ENCODE data around the gene RETN. TPM values are rescaled to one million over a fixed set of nuclear protein-coding genes. Genes with fewer than 3 reads are reported as not detected.

The RETN gene
- not detected in 2 replicates for total RNA-seq

GRCh38 chr19:7668842-7669241, at the start of gene RETN:
Gene RETN (plus strand): TSS chr19:7669049. CDS start chr19:7669327, 278 bp downstream.
- intact Hi-C loops (cut with micrococcal nuclease): no loop called here

DNA sequence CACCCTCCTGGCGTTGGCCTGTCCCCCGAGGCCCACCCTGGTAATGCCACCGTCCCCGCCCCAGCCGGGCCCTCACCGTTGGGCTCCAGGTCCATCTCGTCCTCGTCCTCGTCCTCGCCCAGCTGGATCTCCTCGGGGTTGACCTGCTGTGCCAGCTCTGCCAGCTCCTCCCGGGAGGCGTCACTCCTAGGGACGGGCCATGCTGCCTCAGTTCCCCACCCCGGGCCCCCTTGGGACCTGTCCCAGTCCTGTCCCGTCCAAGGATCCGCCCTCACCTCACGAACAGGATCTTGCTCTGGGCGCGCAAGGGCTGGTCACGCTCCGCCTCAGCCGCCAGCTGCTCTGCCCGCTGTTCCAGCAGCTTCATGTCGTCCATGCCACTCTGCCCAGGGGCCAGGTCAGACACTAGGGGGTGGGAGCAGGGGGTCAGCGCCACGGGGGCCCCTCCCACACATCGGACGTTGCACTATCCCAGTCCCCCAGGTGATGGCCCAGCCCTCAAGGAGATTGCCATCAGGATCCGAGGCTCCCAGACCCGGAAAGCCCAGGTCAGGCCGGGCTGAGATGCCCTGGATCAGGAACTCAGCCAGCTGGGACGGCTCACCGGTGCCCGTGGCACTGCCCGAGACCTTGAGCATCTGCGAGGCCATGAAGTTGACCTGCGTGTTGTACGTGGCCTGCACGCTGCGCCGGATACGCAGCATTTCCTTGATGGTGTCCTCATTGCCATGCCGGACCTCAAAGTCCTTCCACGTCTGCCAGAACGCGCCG, 49.0 kb upstream of the RETN start:
- intact Hi-C loops (cut with micrococcal nuclease): no loop called here

DNA sequence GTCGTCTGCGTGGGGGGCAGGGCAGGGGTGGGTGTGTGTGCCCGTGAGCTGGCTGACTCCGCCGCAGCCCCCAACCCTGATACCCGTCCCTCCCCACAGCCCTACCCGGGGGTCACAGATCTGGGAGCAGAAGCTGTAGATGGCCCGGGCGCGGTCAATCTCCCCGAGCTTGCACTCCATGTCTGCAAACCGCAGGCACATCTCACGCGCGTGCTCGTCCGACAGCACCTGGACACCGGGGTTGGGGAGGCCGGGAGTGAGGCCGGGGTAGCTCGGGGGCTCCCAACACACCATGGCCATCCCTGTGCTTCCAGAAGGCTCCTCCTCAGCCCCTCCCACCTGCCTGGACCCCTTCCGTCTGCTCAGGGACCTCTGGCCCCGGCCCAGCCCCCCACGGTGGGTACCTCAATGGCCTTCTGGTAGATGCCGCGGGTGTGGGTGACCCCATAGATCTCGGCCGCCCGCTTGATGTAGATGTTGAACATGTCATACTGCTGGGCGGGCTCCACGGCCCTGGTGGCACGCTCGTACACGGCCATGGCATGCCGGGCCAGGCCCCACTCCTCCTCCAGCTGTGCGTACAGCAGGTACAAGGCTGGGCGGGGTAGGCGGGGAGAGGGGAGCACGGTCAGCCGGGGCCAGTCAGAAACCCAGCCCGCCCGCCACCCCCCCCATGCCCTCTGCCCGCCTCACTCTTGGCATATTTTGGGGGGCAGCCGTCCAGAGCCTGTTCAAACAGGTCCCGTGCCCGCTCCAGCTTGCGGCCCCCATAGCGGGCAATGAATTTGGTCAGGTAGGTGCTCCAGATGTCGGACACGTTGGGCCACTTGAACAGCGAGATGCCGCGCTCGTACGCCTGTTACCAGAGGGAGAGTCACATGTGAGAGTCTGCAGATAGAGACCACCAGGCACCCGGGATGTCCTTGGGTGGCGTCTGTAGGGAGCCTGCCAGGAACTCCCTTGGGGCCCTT, 48.1 kb upstream of the RETN start:
- intact Hi-C loops (cut with micrococcal nuclease): no loop called here

DNA sequence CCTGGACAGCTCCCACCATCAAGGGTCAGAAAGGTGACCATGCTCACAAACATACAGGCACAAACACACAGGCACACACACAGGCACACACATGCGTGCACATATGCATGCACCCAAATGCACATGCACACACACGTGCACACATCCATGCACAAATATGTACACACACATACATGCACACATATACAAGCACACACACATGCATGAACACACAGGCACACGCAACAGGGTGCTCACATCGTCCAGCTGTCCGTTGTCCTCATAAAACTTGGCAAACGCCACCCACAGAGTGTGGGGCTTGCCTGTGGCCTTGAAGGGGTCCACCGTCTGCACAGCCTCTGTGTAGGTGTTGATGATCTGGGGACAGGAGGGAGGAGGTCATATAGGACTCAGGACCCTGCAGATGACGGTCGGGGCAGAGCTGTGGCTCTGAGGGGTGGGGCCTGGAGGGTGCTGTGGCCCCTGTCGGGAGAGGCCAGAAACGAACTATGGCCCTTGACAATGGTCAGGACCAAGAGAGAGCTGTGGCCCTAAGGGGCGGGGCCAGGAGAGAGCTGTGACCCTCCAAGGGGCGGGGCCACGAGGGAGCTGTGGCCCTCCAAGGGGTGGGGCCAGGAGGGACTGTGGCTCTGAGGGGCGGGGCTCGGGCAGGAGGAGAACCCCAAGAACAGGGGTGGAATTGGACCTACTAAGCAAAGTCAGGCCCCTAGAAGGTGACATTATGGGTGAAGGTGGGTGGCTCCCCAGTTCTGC, 45.7 kb upstream of the RETN start:
- intact Hi-C loops (cut with micrococcal nuclease): no loop called here

DNA sequence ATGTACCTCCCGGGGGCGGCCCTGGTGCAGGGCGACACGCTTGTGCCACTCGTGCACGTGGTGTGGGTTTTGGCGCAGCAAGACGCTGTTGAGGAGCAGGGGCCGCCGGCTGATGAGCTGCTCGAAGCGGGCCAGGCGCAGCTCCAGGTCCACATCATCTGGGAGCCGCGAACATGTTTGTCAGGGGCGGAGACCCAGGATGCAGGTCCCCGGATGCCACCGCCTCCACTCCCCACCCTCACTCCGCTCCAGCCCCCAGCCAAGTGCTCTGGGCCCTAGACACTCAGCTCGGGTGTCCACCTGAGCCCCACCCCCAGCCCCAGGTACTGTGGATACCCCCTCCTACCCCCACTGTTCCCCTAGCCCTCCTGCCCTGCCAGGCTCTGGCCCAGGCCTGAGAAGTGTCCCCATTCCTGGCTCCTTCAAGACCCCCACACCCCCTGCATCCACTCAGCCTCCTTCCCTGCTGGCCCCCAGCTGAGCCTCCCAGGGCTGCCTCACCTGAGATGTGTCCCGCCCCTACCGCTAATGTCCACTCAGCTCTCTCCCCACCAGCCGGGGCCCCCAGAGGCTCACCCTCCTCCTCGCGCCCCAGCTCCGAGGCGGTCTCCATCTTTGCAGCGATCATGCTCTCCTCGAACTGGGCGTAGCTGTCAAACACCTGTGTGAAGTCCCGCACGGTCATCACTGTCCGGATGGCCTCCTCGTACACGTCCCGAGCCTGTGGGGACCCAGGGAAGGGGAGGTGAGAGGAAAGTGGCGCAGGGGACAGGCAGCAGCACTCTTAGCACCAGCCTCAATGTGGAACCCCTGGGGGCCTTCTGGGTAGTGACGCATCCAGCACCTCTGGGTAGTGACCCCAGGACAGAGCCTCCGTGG, 44.9 kb upstream of the RETN start:
- intact Hi-C loops (cut with micrococcal nuclease): no loop called here

DNA sequence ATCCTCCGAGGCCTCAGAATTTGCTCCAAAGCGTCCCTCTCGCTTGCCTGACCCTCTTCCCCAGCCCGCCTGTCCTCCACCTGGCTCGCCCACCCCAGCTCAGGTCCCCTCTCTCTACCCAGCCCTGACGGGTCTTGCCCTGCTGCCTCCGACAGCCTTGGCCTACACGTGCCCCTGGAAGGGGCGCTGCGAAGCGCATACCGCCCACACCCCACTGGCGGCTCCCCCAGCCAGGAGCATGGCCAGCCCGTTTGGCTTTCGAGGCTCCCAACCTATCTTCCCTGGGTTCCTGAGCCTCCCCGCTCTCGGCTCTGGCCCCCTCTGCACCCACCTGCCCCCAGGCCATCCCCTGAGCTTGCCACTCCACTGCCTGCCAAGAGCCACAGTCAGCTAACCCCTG, 44.0 kb upstream of the RETN start:
- intact Hi-C loops (cut with micrococcal nuclease): no loop called here

DNA sequence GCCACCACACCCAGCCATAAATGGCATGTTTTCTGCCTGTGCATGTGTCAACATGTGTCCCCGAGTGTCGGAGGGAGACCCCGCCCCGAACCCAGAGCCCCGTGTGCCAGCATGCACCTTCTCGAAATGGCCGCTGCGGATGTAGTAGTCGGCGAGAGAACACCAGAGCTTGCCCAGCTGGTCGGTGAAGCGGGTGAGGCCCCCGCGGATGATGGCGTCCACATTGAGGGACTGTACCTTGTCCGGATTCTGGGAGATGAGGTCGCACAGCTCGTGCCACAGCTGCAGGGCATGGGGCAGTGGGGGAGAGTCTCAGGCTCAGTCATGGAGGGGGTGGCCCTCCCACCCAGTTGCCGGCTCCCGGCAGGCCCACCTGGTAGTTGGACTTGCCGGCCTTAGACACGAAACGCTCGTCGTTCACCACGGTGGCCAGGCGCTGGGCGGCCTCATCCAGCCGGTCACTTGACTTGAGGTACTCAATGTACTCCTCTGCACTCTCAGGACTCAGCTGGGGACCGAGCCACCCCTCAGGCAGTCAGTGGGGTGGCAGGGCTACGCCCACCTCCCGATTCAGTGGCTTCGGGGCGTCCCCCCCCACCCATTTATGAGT, 43.0 kb upstream of the RETN start:
- intact Hi-C loops (cut with micrococcal nuclease): no loop called here

DNA sequence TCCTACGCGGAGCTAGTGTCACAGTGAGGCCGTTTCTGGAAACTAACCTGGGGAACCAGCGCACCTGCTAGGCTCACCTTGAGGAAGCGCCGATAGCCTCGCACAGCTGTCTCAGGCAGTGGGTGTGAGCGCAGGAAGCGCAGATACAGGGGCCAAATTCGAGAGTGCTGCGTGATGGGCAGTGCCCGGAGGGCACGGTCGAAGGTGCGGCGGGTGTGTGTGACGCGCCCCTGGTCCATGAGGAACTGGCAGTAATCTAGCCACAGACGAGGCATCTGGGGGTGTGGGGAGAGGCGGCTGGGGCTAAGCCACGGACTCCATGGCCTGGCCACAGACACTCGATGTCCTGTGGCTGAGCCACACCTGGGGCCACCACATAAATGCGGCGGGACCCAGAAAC, 41.7 kb upstream of the RETN start:
- intact Hi-C loops (cut with micrococcal nuclease): no loop called here

- intact Hi-C loops (cut with micrococcal nuclease): loop anchor here (1.0 to 2.0 kb wide), 9 partner anchors 9 to 315 kb away; partner anchors contain the start of genes MAP2K7, MCOLN1, PNPLA6 and STXBP2
These were observed 40.1 kb upstream of the RETN start for GRCh38 chr19:7628589-7629311.

DNA sequence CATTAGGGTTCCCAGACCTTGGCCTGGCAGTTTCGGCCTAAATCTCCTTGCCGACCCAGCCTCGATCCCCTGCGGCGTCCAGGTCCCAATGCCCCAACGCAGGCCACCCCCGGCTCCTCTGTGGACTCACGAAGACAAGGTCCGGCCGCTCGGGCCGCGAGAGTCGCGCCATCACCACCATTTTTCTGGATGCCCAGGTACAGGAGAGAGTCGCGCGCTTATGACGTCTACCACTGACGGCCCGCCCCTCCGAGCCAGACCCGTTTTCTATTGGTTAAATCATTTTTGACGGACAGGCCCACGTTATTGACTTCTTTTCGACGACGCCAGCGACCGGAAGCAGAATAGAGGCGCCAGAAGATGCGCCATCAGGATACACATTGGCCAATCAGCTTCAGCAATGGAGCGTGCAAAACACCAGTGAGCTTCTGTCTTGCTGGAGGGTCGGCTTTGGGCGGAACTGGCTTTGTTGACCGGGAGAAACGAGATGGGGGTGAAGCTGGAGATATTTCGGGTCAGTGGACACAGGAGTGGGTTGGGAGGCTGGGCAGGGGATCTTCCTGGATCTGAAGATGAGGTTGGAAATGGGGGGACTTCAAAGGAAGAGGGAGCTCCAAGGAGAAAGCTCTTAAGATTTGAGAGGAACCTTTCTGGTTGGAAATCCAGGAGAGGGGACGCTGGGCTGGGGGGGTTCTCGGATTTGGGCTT, 39.3 kb upstream of the RETN start, which contains the start of the genes PET100 and XAB2:
PET100 (plus strand) TSS at position 447 of the 708 bp plus-strand sequence; CDS start at position 488, 41 bp downstream.
XAB2 (minus strand) TSS at position 199 of the 708 bp plus-strand sequence; CDS start at position 181, 18 bp downstream.
- intact Hi-C loops (cut with micrococcal nuclease): loop anchor here (1.0 to 2.0 kb wide), 9 partner anchors 8 to 314 kb away; partner anchors contain the start of genes MAP2K7, MCOLN1, PNPLA6 and STXBP2

GRCh38 chr19:7631577-7631976, 37.3 kb upstream of the RETN start:
- intact Hi-C loops (cut with micrococcal nuclease): no loop called here

- intact Hi-C loops (cut with micrococcal nuclease): no loop called here
These were observed 36.3 kb upstream of the RETN start for GRCh38 chr19:7632340-7633203.

- intact Hi-C loops (cut with micrococcal nuclease): no loop called here
These were observed 35.2 kb upstream of the RETN start, which contains the start of gene PCP2 for GRCh38 chr19:7633698-7634097. Gene PCP2 (minus strand): TSS chr19:7633719. CDS start chr19:7633457, 262 bp downstream.

DNA sequence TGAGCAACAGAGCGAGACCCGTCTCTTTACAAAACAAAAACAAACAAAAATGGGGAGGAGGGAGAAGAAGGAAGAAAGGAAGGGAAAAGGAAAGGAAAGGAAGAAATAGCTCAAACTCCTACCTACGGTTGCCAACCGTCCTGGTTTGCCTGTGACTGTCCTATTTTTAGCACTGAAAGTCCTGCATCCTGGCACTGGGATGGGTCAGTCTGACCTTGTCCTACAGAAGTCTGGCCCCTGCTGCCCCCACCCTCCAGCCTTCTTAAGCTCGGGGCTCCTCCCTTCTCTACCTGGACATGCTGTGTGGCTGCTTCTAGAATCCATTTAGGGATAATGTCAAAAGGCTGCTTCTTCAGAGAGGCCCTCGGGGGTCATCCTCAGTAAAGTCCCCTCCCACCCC, 33.2 kb upstream of the RETN start:
- intact Hi-C loops (cut with micrococcal nuclease): no loop called here

DNA sequence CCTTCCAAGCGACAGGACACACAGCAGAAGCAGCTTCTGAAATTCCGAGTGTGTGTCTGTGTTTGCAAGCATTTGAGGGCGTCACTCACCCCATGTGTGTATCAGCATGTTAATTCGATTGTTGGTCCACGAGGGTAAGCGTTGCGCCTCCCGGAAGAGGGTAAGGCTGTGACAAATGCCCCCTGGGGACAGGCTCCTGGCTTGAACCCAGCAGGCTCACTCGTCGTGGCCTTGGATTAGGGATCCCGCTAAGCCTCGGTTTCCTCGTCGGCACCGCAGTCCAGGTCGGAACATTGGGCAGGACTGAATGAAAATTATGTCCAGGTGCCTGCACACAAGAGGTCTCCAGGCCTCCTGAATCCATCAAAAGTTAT, 32.5 kb upstream of the RETN start:
- intact Hi-C loops (cut with micrococcal nuclease): no loop called here

- intact Hi-C loops (cut with micrococcal nuclease): loop anchor here (1.0 kb wide), 3 partner anchors 8 to 192 kb away; partner anchors contain the start of genes PET100 and XAB2
These were observed 32.0 kb upstream of the RETN start, which contains the start of gene STXBP2 for GRCh38 chr19:7636691-7637373. Gene STXBP2 (plus strand): TSS chr19:7637110. CDS start chr19:7637150, 40 bp downstream.

All from T-helper 1 cell treated with Interleukin-12 subunit alpha and Interleukin-12 subunit beta and Interleukin-4 antibody, amounts not matched to agents 30 ng/mL and 1 ng/mL, for 36 hours (primary cell).